Aorta (tissue), 5 donors: ENCODE data around the gene SVOPL. TPM values are rescaled to one million over a fixed set of nuclear protein-coding genes. Genes with fewer than 3 reads are reported as not detected.

Experiments used
- ATAC-seq: fragments of 200-7000 bp; cut with Tn5 transposase; one replicate; pipeline ENCODE4 v1.9.1; 2022; ENCODE audit warnings: moderate library complexity; ENCODE audit not compliant: low FRiP score
- DNase-seq, 2 donors: peaks; one replicate each; pipeline ENCODE4 v3.0.0-alpha.2; 2020
- H3K27ac ChIP-seq, 2 donors: one replicate each; pipeline ENCODE4 v1.5.1; 2013; ENCODE audit warnings: low read length in 2 of 2, mild to moderate bottlenecking in 2 of 2, moderate library complexity in 2 of 2, control low read depth in 1 of 2, inconsistent platforms in 1 of 2, low read depth in 1 of 2
- H3K27me3 ChIP-seq, 2 donors: one replicate each; pipeline ENCODE4 v1.6.1; 2013; ENCODE audit warnings: control low read depth in 1 of 2, low read length in 1 of 2, mild to moderate bottlenecking in 1 of 2, moderate library complexity in 1 of 2; ENCODE audit not compliant: insufficient read depth in 2 of 2, control insufficient read depth in 1 of 2
- H3K36me3 ChIP-seq, 2 donors: one replicate each; pipeline ENCODE4 v1.6.1; 2013; ENCODE audit warnings: control low read depth in 1 of 2, low read length in 1 of 2, mild to moderate bottlenecking in 1 of 2; ENCODE audit not compliant: insufficient read depth in 2 of 2, control insufficient read depth in 1 of 2
- H3K4me1 ChIP-seq, 2 donors: one replicate each; pipeline ENCODE4 v1.6.1; 2013; ENCODE audit warnings: low read length in 2 of 2, control low read depth in 1 of 2, mild to moderate bottlenecking in 1 of 2, moderate library complexity in 1 of 2; ENCODE audit not compliant: insufficient read depth in 2 of 2, control insufficient read depth in 1 of 2
- H3K4me3 ChIP-seq, 2 donors: one replicate each; pipeline ENCODE4 v1.5.1; 2013; ENCODE audit warnings: low read length in 2 of 2, control low read depth in 1 of 2, mild to moderate bottlenecking in 1 of 2
- H3K9me3 ChIP-seq: one replicate; pipeline ENCODE4 v1.6.1; 2013; ENCODE audit warnings: mild to moderate bottlenecking, low read length; ENCODE audit not compliant: control insufficient read depth
- WGBS, 2 donors: extraction: QIAGEN DNeasy Blood & Tissue Kit; methylation state at CpG; one replicate each; pipeline ENCODE4 v1.1.7; 2013; 5-methylcytosine and 5-hydroxymethylcytosine counted together
- intact Hi-C, 2 donors: fragments of 100-400 bp; cut with DNase I; formaldehyde crosslinking; loops; one replicate each; pipeline versions ENCODE4 v1.14.2 to v1.15.0; 2022
- polyA plus RNA-seq, 2 donors: library from polyadenylated mRNA; stranded (reverse); fragments of 200-250 nt; gene quantifications; one replicate each; pipeline ENCODE4 v1.2.3, GENCODE V29; 2013
- total RNA-seq, 2 donors: library from RNA; stranded (reverse); fragmentation: NEBNext Ultra II Directional; extraction: Animal tissue kit (Norgen Biotek cat#: 25700); gene quantifications; one replicate each; pipeline ENCODE4 v1.2.1, GENCODE V29; 2021
- donor health status: healthy with polysubstance abuse.
- donor health status: Bipolar disorder and iron deficiency.
- donor health status: DM: no; HTN: no; CAD: no.
- donor health status: DM: no; HTN: no; CAD: no.
- donor health status: DM: yes; HTN: yes; CAD: no.

Gene SVOPL
- total and polyA plus RNA-seq, 4 donors, result 1.2 TPM; not detected in 3

DNA sequence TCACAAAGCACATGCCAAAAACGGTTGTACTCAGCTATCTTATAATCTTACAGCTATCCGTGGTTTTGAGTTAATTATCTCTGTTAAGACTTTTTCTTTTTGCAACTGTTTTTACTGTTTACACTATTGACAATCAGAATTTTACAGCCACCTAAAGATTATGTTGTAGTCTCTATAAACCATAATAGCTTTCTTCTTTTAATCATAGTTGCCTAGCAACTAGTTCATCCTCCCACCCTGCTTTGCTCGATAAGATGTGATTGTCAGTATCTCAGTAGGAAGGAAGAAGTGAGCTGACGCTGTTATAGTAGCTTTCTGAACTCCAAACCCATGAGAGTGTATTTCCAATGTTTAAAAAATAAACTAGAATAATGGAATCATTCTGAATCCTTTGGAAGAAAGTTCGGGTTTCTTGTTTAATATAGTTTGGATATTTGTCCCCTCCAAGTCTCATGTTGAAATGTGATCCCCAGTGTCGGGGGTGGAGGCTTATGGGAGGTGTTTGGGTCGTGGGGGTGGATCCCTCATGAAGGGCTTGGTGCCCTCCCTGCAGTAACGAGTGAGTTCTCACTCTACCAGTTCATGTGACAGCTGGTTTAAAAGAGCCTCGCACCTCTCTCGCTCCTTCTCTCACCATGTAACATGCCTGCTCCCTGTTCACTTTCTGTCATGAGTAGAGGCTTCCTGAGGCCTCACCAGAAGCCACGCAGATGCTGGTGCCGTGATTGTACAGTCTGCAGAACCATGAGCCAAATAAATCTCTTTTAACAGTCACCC is 68.1 kb downstream of the SVOPL start:
- Histone ChIP-seq H3K4me3 (no peak overlapping the region), H3K4me1 (no peaks in the 10 kb centered on the region), H3K9me3 (no peaks in the 10 kb centered on the region), H3K27me3 (no peaks in the 10 kb centered on the region), H3K36me3 (no peaks in the 10 kb centered on the region), H3K27ac (no peak overlapping the region)
- intact Hi-C loops, result no loop called here
- ATAC-seq (no peak), DNase-seq (no peak)
- WGBS, 2 donors, result 62 to 67% methylated on average over 12 of the region's 12 CpGs

DNA sequence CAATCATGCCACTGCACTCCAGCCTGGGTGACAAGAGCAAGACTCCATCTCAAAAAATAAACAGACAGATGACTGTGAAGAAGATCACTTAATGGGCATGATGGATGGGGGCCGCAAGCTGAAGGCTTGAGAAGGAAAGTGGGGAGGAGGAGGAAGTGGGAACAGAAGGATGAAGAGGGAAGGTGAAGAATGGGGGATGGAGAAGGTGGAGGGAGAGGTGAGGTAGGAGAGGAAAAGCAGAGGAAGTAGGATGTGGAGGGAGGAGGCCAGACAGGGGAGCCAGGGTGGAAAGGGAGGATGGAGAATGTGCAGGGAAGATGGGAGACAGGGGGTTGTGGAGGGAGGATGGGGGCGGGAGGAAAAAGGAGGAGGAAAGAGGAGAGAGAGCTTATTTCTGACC is 68.8 kb downstream of the SVOPL start:
- Histone ChIP-seq H3K36me3 (no peaks in the 10 kb centered on the region), H3K4me3 (no peak overlapping the region), H3K27ac (no peak overlapping the region), H3K27me3 (no peaks in the 10 kb centered on the region), H3K4me1 (no peaks in the 10 kb centered on the region), H3K9me3 (no peaks in the 10 kb centered on the region)
- whole genome bisulfite sequencing, 2 donors, result 88 to 95% methylated on average over 2 of the region's 2 CpGs
- intact Hi-C loops, result no loop called here
- ATAC-seq (no peak), DNase-seq (no peak)

DNA sequence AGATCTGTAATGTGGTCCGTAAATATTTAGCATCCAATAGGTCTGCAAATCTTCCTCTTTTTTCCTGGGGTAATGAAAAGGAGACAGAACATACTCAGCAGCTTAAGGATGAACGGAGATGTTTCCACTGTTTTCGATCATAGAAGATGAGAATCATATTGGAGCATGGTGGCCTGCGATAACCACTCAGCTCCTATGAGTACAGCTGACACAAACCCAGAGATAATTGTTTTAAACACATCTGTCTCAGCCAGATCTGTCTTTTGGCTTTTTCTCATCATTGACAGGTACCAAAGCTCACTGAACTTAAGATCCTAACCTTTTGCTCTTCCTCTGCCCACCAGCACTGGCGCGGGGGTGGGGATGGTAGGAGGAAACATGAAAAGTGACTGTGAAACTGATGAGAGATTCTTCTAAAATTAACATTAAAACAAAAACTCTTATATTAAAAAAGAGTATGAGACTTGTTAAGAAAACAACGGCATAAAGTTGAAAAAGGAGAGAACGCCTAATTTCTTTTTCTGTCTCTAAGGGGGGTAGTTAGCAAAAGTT is 71.0 kb downstream of the SVOPL start:
- Histone ChIP-seq H3K27ac (no peak overlapping the region), H3K4me1 (no peaks in the 10 kb centered on the region), H3K27me3 (no peaks in the 10 kb centered on the region), H3K36me3 (no peaks in the 10 kb centered on the region), H3K9me3 (no peaks in the 10 kb centered on the region), H3K4me3 (no peak overlapping the region)
- ATAC-seq (no peak), DNase-seq (no peak)
- intact Hi-C loops, result no loop called here
- WGBS, 2 donors, result 93 to 95% methylated on average over 8 of the region's 8 CpGs

DNA sequence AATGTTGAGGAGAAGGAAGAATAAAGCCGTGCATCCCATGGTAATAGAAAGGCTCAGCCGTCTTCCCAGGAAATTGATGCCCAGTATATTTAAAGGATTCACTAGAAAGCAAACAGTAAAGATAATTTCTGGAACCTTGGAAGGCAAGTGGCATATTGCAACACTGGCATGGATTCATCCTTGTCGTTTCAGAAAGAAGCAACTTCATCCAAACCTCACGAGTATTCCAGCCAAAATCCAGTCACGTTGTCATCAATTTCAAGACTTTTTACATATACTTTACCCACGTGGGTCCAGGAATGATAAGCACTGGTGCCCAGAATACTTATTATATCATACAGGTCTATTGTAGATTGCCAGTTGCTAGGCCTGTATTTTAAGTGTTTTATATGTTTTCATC is 73.8 kb downstream of the SVOPL start:
- 42 to 48% methylated on average over 6 of the region's 6 CpGs for WGBS, 2 donors
- intact Hi-C loops, result no loop called here
- ATAC-seq (no peak), DNase-seq (no peak)
- Histone ChIP-seq H3K4me1 (no peaks in the 10 kb centered on the region), H3K36me3 (no peaks in the 10 kb centered on the region), H3K4me3 (no peak overlapping the region), H3K27me3 (no peaks in the 10 kb centered on the region), H3K9me3 (no peaks in the 10 kb centered on the region), H3K27ac (no peak overlapping the region)

DNA sequence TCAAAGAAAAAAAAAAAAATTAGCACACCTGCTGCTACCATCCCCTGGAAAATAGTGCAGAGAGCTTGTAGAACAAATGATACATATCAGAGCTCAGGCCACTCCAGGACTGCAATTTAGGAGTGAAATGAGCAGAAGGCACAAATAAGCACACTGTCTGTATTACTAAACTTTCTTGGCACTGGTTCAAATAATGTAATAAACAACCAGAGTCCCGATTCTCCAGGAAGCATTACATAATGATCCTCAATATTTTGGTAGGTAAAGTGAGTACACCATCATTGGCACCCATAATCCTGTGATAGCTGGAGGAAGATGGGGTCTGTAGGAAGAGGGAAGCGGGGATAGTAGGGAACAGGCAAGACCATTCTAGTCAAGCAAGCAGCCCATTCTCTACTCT is 74.3 kb downstream of the SVOPL start:
- no peak for ATAC-seq
- 79 to 81% methylated on average over 2 of the region's 2 CpGs for WGBS, 2 donors
- H3K27ac ChIP-seq, result no peak overlapping the region

DNA sequence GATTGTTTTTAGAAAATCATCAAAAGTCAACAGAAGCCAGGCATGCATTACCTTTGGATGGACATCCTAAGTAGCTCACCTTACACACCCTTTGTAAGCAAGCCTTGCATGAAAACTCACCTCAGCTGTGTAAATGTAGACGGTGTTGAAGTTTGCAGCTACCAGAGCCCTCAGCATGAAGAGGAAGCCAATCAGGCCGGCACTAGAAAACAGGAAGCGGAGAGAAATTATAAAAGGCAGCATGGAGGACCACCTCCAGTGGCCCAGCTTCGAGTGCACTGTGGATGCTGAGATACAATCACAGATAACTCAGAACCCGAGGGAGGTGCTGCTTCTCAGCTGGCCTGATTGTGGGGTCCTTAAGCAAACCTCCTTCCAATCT is 75.3 kb downstream of the SVOPL start:
- DNase-seq (no peak), ATAC-seq (no peak)
- no peaks in the 10 kb centered on the region for H3K27me3 ChIP-seq
- WGBS, 2 donors, result 57 to 65% methylated on average over 5 of the region's 5 CpGs
- no peak overlapping the region for H3K4me3 ChIP-seq
- no peaks in the 10 kb centered on the region for H3K4me1 ChIP-seq
- H3K9me3 ChIP-seq, result no peaks in the 10 kb centered on the region
- no peaks in the 10 kb centered on the region for H3K36me3 ChIP-seq
- intact Hi-C loops, result no loop called here
- no peak overlapping the region for H3K27ac ChIP-seq

More for the DNA sequence above, 74.3 kb downstream of the SVOPL start:
- H3K27me3 ChIP-seq, result no peaks in the 10 kb centered on the region
- no peaks in the 10 kb centered on the region for H3K4me1 ChIP-seq
- H3K9me3 ChIP-seq, result no peaks in the 10 kb centered on the region
- H3K36me3 ChIP-seq, result no peaks in the 10 kb centered on the region
- no peak overlapping the region for H3K4me3 ChIP-seq
- intact Hi-C loops, result no loop called here
- no peak for DNase-seq

DNA sequence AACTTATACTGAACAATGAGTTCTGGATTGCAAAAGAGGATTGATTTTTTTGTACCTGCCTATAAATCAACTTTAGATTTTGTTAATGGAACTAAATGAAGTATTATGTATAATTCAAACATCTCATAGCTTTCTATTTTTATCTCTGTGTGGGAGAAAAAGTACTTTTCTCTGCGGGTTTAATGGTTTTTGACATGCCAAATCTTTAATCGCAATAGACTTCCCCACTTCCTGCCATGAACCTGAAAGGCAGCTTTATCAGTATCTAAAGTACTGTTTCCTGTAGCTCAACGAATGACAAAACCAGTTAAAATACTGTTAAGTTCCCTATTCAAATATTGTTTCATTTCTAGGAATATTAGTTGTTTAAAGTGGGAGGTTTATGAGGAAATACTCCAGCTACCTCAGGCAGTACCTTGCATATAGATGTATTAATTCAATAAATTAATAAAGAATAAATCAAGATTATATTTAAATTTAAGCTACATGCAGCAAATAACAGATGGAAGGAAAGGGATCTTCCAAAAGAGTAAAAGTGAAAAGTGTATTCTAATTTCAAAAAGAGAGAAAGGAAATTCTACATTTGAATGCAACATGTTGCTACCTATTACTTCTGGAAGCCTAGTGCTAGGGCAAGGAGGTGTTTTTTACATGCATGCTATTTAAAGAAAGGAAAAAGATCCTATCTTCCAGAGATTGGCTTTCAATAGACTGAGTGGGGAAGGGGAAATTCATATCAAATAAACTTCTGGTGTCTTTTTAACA is 75.9 kb downstream of the SVOPL start:
- intact Hi-C loops, result no loop called here
- no peaks in the 10 kb centered on the region for H3K4me1 ChIP-seq
- 2 to 5% methylated on average over 3 of the region's 3 CpGs for WGBS, 2 donors
- DNase-seq (no peak), ATAC-seq (no peak)
- no peak overlapping the region for H3K27ac ChIP-seq
- no peaks in the 10 kb centered on the region for H3K9me3 ChIP-seq
- H3K27me3 ChIP-seq, result no peaks in the 10 kb centered on the region
- no peaks in the 10 kb centered on the region for H3K36me3 ChIP-seq
- H3K4me3 ChIP-seq, result no peak overlapping the region

DNA sequence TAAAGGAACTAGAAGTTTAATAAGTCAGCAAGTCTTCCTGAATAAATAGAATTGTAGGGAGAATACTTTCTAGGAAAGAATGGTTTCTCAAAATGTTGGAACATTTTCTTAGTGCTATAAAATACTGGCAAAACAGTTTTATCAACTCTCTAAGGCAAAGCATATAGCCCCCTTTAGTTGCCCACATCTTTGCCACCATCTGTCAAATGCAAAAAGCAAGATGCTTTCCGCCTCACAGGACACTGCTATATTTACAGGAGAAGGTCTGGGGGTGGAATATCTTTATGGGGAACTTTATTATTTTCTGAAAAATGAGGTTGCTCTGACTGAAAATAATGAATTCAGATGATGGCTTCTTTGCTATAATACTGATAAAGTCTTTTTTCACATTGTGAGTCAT is 78.3 kb downstream of the SVOPL start:
- intact Hi-C loops, result no loop called here

DNA sequence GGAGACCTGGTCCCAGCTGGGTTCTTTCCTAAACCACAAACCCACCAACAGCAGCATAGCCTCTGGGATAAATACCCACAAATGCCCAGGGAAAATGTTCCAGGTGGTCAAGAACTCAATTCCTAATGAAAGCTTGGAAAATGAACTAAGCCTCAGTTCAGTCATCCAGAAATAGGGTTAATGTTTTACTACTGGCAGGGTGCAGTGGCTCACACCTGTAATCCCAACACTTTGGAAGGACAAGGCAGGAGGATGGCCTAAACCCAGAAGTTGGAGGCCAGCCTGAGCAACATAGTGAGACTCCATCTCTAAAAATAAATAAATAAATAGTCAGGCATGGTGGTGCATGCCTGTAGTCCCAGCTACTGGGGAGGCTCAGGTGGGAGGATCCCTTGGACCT is 82.2 kb downstream of the SVOPL start:
- Histone ChIP-seq H3K4me1 (no peaks in the 10 kb centered on the region), H3K36me3 (no peaks in the 10 kb centered on the region), H3K9me3 (no peaks in the 10 kb centered on the region), H3K27ac (no peak overlapping the region), H3K4me3 (no peak overlapping the region), H3K27me3 (no peaks in the 10 kb centered on the region)
- intact Hi-C loops, result no loop called here
- no peak for DNase-seq
- ATAC-seq, result no peak

More for the DNA sequence above, 78.3 kb downstream of the SVOPL start:
- 70 to 74% methylated on average over 1 of the region's 1 CpG for WGBS, 2 donors
- DNase-seq (no peak), ATAC-seq (no peak)
- Histone ChIP-seq H3K27ac (no peak overlapping the region), H3K9me3 (no peaks in the 10 kb centered on the region), H3K4me1 (no peaks in the 10 kb centered on the region), H3K27me3 (no peaks in the 10 kb centered on the region), H3K4me3 (no peak overlapping the region), H3K36me3 (no peaks in the 10 kb centered on the region)
